Duodenal mucosa (tissue), 2 donors: ENCODE data around the gene PGAP3.

ENCODE experiments used
- H3K27ac ChIP-seq: one replicate; pipeline ENCODE4 v1.7.0; 2013; ENCODE audit warnings: low read depth, low read length
- H3K27me3 ChIP-seq, 2 donors: one replicate each; pipeline ENCODE4 v1.7.0; 2013; ENCODE audit warnings: low read length in 2 of 2, control low read depth in 1 of 2; ENCODE audit not compliant: insufficient read depth in 2 of 2, control insufficient read depth in 1 of 2
- H3K36me3 ChIP-seq, 2 donors: one replicate each; pipeline ENCODE4 v1.7.0; 2013; ENCODE audit warnings: low read length in 2 of 2, control low read depth in 1 of 2; ENCODE audit not compliant: insufficient read depth in 2 of 2, control insufficient read depth in 1 of 2
- H3K4me1 ChIP-seq, 2 donors: one replicate each; pipeline ENCODE4 v1.7.0; 2013; ENCODE audit warnings: low read length in 2 of 2, control low read depth in 1 of 2; ENCODE audit not compliant: insufficient read depth in 2 of 2, control insufficient read depth in 1 of 2
- H3K4me3 ChIP-seq, 2 donors: one replicate each; pipeline ENCODE4 v1.7.0; 2013; ENCODE audit warnings: low read length in 2 of 2, low read depth in 1 of 2
- H3K9ac ChIP-seq, 2 donors: one replicate each; pipeline ENCODE4 v1.7.0; 2013; ENCODE audit warnings: low read length in 2 of 2, low read depth in 1 of 2
- H3K9me3 ChIP-seq, 2 donors: one replicate each; pipeline ENCODE4 v1.7.0; 2013; ENCODE audit warnings: low read length in 2 of 2, control low read depth in 1 of 2; ENCODE audit not compliant: control insufficient read depth in 1 of 2

PGAP3 gene

DNA sequence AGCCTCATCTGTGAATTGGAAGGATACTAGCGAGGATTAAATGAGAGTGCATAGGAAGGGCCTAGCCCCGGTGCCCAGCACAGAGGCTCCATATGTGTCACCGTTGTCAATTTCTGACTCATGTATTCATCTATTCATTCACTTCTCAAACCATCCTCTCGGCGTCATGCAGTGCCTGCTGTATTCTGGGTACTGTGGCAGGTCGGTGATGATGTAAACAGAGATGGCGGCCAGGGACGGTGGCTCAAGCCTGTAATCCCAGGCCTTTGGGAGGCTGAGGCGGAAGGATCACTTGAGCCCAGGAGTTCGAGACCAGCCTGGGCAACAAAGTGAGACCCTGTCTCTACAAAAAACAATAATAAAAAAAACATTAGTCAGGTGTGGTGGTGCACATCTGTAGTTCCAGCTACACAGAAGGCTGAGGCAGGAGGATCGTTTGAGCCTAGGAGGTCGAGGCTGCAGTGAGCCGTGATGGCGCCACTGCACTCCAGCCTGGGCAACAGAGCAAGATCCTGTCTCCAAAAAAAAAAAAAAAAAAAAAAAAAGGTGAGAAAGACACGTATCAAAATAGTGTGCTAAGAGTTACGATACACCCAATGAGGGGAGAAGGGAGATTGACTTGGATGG lies 65.4 kb downstream of the PGAP3 start:
- H3K4me1 ChIP-seq, result peaks cover 38 to 45% of the 10 kb centered on the region in 2 donors
- H3K4me3 ChIP-seq, result peak overlapping the region in 1 of 2 donors; percentile 26
- H3K9ac ChIP-seq, result peak overlapping the region in 1 of 2 donors; percentile 49
- H3K9me3 ChIP-seq, result no peaks in the 10 kb centered on the region
- H3K27ac ChIP-seq, result no peak overlapping the region
- no peaks in the 10 kb centered on the region for H3K36me3 ChIP-seq
- H3K27me3 ChIP-seq, result peaks cover 2 to 4% of the 10 kb centered on the region in 2 donors

DNA sequence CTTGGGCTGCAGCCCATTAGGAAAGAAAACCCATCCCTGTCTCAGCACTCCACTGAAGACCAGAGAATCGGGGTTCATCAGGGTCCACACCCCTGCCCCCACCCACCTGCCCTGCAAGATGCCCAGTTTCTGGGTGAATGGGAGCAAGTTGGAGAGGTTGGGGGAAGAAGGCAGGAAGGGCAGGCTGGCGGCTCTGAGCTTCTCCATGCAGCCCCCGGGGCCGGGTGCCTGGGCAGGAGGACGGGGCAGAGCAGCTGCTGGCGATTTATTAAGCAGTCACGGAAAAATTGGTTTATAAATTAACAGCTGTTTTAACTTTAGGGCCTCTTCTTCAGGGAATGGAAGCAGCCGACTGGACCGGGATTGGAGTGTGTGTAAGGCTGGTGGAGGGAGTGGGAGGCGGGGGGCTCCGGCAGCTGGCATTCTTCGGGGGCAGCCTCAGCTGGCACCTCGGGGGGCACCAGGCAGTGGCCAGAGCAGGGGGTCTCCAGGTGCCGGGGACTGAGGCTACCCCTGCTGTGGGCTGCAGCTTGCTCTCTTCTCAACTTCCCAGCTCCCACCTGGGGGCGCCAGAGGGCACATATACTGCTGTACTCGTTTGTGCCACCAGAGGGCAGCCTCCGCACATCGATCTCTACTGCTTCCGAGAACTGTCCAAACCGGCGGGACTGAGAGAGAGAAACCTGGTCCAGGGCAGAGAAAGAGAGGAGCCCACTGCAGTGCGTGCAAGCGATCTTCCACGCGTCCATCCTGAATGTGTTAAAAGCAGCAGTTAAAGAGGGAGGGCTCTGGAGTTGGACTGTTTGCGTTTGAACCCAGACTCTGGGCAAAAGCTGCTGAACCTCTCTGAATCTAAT lies 66.1 kb downstream of the PGAP3 start:
- no peak overlapping the region for H3K27ac ChIP-seq
- H3K9me3 ChIP-seq, result no peaks in the 10 kb centered on the region
- H3K27me3 ChIP-seq, result peaks cover 9 to 10% of the 10 kb centered on the region in 2 donors
- H3K36me3 ChIP-seq, result no peaks in the 10 kb centered on the region
- H3K4me1 ChIP-seq, result peaks cover 44 to 51% of the 10 kb centered on the region in 2 donors
- peak overlapping the region in 1 of 2 donors; percentile 26 for H3K4me3 ChIP-seq
- H3K9ac ChIP-seq, result peak overlapping the region in 1 of 2 donors; percentile 49
